Right hindlimb (tissue), 1 donor: ENCODE results near the gene MED25.
"Not testable (repeated sequence)": the region's sequence is repeated elsewhere in the genome, so short reads cannot be mapped to it uniquely, and the experiment has no call there.

Experiments
- DNase-seq: peaks from one replicate; pipeline ENCODE4 v3.0.0-alpha.2; 2018

MED25 gene

DNA sequence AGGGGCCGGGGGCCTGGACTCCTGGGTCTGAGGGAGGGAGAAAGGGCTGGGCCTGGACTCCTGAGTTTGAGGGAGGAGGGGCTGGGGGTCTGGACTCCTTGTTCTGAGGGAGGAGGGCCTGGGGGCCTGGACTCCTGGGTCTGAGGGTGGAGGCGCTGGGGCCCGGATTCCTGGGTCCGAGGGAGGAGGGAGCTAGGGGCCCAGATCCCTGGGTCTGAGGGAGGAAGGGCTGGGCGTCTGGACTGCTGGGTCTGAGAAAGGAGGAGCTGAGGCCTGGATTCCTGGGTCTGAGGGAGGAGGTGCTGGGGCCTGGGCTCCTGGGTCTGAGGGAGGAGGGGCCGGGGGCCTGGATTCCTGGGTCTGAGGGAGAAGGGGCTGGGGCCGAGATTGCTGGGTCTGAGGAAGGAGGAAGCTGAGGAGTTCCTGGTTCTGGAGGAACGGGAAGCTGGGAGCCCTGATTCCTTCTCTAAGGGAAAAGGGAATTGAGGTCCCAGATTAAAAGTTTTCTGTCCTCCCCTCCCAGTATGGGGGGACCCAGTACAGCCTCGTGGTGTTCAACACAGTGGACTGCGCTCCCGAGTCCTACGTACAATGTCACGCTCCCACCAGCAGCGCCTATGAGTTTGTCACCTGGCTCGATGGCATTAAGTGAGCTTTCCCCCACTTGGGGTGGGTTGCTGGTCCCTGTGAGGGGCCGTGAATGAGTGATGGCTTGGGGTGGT is 721 bp downstream of the MED25 start:
- DNase-seq: no peak

DNA sequence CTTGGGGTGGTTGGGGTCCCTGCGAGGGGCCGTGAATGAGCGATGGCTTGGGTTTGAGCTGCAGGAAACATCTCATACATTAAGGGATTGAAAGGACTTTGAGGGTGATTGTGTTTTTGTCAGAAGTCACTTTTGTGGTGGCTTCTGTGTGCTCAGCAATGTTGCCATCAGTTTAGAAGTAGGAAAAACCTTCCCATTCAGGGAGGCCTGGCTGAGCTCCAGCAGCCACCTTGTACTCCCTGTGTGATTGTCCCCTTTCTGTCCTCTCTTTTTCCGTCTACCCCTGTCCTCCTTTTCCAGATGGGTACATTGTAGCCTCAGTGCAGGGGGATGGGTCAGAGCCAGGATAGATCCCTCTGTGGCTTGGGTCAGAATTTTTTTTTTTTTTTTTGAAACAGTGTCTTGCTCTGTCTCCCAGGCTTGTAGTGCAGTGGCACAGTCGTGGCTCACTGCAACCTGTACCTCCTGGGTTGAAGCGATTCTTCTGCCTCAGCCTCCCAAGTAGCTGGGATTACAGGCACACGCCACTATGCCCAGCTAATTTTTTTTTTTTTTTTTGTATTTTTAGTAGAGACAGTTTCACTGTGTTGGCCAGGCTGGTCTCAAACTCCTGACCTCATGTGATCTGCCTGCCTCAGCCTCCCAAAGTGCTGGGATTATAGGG is 1.5 kb downstream of the MED25 start:
- not testable (repeated sequence) for DNase-seq

DNA sequence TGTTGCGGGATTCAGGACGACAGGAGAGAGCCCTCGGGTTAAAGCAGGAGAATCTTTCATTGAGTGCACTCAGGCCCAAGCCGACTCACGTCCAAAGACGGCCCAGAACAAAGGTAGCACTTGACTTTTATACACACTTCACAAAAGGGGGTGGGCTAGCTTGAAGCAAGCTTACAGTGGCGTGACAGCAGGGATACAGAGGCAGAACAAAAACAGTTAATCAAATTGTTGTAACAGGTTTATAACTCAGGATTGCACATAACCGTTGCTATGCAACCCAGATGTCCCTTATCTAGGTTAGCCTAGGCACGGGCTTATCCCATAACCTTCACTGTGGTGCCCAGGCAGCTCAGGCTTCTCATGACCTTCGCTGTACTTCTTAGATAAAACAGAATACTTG is 2.0 kb downstream of the MED25 start:
- DNase-seq: no peak

DNA sequence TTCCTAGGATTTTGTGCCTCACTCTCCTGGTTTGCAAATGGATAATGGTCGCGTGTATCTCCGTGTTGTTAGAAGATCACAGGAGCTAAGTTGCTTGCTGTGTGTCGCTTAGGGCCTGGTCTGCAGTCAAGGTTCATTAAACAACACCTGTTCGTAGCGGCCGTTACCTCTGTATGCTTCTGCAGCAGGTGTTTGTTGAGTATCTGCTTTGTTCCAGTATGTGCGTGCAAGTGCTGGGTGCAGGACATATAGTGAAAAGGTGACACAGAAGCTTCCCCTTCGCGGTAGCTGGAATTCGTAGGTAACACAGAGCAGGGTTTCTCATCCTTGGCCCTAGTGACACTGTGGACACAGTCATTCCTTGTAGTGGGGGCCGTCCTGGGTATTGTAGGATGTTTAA is 5.4 kb downstream of the MED25 start:
- no peak for DNase-seq

DNA sequence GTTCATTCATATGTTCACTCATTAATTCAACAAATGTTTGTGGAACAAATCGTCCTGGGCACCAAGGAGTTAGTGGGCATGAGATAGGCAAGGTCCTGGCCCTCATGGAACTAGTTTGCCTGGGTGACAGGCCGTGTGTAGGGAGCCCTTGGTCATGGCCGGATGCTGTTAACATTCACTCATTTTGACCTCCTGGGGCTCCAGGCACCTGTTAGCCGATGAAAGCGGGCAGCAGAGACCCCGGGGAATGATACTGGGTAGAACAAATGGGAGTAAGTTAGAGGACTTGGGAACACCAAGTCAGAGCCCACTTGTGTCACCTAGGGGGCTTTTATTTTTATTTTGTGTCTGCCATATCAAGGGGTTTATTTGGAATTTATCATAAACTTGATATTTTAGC is 6.6 kb downstream of the MED25 start:
- DNase-seq: no peak

DNA sequence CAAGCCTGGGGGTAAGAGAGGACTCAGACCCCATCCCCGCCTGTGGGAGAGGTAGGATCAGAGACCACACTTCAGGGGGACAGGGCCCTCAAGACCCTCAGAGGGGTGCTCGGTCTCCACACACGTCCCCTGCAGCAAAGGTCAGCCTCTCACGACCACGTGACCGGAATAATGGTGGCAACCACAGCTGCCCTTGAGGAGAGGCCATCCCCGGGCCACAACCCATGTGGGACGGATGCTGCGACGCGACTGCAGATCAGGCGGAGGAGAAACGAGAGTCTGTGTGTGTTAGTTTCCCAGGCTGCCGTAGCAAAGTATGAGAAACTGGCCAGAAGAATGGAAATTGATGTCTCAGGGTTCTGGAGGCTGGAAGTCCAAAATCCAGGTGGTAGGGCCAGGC is 8.9 kb downstream of the MED25 start:
- DNase-seq: no peak

DNA sequence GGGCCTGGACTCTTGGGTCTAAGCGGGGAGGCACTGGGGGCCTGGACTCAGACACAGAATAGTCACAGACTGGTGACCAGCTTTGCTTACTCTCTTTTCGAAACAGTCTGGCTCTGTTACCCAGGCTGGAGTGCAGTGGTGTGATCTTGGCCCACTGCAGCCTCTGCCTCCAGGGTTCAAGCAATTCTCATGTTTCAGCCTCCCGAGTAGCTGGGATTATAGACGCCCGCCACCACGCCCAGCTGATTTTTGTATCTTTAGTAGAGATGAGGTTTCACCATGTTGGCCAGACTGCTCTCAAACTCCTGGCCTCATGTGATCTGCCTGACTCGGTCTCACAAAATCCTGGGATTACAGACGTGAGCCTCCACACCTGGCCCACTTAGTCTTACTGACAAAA is 11.1 kb downstream of the MED25 start:
- DNase-seq: no peak

DNA sequence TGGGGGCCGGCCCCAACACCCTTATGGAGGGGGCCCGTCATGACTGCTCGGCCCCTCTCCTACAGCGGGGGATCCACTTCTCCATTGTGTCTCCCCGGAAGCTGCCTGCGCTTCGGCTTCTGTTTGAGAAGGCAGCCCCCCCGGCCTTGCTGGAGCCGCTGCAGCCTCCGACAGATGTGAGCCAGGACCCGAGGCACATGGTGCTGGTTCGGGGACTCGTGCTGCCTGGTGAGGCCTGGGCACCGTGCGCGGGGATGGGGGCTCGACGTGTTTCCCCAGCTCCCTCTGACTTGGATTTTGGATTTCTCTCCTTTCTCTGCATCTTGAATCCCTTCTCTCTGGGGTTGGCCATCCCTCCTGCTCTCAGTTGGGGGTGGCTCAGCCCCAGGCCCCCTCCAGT is 11.6 kb downstream of the MED25 start:
- no peak for DNase-seq

DNA sequence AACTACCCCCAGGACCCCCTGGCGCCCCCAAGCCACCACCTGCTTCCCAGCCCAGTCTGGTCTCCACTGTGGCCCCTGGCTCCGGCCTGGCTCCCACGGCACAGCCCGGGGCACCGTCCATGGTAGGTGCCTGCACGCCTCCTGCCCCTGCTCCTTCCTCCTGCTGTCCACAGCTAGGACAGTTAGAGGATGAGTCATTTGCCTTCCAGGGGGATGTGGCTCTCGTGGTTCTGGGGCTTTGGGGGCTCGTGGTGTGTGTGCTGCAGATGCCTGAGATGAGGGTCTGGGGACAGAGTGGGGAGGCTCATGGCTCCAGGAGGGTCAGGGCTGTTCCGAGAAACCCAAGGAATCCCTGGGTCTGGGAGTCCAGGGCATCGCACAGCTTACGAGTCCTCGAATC is 12.7 kb downstream of the MED25 start:
- DNase-seq: no peak

DNA sequence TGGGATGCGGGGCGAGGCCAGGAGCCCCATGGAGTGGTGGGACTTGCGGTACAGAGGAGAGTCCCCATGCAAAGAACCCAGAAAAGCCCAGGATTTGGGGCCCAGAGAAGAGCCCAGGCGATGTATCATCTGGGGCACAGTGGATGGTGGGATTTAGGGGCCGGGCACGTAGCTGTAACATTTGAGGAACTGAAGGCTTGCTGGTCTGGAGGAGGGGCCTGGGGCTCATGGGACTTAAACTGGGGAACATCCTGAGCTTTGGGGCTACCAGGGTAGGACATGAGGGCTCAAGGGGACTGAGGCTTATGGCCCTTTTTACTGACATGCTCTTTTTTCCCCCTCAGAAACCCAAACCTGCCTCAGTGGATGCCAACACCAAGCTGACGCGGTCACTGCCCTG is 13.5 kb downstream of the MED25 start:
- DNase-seq: no peak

DNA sequence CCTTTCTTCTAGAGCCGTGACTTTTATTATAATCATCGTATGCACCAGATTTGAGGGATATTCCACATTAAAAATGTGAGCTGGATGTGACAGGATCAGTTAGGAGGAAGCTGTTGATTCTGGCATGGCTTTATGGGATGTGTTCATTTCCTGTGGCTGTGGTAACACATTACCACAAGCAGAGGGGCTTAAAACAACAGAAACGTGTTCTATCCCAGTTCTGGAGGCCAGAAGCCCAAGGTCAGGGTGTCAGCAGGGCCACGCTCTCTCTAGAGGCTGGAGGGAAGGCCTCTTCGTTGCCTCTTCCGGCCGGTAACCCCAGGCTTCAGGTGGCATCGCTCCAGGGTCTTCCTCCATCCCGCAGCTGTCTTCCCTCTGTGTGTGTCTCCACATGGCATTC is 14.5 kb downstream of the MED25 start:
- no peak for DNase-seq

DNA sequence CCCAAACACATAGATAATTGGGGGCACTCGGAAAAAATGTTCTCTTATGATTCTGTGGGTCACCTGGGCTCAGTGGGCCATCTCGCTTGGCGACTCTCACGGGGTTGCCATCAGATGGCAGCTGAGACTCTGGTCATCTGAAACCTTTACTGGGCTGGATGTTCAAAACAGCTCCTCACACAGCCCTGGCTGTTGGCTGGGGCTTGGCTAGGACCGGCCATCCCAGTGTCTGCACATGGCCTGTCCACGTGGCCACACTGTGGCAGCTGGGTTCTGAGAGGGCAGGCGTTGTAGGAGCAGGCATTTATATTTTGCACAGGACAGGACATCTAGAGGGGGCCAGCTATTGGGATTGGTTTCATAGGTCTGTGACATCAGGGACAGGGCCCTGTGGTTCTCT is 15.5 kb downstream of the MED25 start:
- DNase-seq: no peak

DNA sequence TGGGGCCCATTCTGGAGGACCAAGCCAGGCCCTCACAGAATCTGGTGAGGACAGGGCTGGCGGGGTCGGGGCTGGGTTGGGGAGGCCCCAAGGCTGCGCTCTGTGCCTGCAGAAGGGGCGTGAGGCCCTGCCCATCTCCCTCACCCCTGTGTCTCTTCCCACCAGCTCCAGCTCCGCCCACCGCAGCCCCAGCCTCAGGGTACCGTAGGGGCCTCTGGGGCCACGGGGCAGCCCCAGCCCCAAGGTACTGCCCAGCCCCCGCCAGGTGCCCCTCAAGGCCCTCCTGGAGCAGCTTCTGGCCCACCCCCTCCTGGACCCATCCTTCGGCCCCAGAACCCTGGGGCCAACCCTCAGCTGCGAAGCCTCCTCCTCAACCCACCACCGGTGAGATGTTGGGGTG is 17.5 kb downstream of the MED25 start:
- DNase-seq: no peak

DNA sequence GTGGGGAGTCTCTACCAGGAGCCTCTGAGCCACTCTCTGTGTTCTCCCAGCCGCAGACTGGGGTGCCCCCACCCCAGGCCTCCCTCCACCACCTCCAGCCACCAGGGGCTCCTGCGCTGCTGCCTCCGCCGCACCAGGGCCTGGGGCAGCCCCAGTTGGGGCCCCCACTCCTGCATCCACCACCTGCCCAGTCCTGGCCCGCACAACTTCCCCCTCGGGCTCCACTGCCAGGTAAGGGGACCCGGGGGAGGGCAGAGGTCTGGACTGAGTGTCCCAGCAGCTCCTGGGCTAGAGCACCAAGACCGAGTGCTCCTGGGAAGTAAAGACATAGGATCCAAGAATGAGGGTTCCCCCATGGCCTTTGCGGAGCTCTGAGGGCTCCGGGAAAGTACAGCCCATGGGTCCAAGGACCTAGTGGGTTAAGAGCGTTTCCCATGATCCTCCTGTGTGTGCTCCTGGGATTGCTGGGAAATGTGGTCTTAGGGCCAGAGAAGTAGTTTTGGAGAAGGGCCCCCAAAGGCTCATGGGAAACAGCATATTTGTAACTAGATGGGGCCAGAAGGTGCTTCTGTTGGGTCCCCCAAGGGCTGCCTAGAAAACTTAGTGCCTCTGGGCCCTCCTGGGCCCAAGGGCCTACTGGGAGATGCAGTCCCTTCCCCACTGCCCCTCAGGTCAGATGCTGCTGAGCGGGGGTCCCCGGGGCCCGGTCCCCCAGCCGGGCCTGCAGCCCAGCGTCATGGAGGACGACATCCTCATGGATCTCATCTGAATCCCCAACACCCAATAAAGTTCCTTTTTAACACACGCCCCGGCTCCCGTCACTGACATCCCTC is 18.3 kb downstream of the MED25 start:
- no peak for DNase-seq

DNA sequence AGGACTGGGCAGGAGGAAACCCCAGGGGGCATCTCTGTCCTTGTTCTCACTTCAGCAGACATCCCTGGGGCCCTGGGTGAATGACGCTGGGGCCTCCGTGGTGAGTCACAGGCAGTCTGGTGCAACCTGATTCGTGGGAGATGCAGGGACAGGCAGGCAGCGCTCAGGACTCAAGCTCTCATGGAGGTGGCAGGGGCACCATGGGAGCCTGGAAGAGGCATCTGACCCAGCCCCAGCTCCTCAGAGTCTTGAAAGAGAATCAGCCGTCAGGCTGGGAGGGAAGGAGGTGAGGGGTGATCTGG is 18.9 kb downstream of the MED25 start:
- no peak for DNase-seq

DNA sequence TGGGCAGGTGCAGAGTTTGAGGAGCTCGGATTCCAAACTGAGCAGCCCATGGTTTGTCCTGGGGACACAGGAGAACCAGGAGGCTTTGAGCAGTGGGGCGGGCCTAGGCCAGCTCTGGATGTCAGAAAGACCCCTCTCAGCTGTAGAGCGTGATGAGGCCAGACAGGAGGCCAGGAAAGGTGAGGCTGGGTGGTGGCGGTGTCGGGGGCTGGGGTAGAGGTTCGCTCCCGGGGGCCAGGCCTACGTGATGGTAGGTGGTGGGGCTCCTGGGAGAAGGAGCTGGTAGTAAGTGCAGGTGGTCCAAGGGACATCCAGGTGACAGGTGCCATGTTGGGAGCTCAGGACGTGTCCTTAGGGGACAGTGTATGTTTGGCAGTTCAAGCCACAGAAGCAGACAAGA is 19.3 kb downstream of the MED25 start:
- DNase-seq: no peak

DNA sequence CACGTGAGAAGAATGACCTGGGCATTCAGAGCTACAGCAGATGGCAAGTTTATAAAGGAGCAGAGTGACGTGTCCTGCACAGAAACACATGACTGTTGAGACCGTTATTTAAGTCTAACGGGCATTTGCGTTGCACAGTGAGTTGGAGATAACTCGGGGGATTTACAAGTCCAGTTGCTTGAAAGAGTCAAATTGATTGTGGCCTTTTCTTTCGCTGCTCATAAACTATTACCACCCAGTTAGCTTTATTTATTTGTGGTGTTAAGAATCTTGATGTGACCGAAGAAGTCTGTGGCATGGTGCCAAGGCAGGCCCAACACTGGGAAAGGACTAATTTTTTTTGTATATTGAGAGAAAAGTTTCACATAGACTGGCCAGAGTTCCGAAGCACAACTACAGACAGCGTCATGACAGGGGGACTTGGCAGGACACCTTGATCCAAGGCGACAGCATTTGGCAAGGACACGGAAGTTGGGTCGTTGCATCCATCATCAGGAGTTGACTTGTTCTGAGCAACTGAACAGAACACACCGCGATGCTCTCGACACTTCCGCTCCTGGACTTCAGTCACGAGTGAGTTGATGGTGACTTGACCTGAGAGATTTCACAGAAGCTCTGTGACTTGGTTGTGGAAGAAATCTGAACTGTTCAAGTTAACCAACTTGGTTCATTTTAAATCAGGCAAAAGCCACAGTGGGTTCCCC is 20.9 kb downstream of the MED25 start:
- DNase-seq: no peak

DNA sequence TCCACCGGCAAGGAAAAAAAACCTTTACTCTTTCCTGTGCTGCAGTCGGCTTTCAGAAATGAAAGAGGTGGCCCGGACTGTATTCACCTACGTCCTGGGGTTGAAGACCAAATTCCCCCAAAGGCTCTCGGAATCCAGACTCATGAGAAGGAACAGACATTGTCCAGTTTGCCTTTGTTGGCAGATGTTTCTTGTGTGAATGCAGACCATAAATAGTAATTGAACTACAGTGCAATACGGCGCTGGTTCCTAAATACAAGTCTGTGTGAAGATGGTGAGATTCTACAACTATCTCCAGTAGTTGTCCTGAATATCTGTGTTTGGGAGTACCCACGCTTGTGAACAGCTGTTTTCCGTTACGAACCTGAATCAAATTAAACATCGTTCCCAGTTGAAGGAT is 21.6 kb downstream of the MED25 start:
- DNase-seq: no peak

DNA sequence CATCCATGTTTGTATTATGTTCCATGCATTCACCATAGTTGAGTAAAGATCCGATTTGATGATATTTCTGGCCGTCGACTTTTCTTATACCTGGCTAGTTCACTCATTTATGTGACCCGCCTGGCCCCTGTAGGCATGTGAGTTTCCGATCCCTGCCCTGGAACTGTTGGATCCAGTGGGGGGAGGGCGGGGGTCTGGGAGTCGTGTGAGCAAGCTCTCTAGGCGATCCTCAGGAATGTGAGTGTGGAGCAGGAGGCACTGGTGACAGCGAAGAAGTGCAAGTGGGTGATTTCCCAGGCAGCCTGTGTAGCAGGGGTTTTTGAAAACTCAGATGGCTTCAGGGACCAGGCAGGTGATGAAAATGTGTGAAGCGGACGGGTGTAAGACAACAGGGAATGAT is 22.2 kb downstream of the MED25 start:
- no peak for DNase-seq

DNA sequence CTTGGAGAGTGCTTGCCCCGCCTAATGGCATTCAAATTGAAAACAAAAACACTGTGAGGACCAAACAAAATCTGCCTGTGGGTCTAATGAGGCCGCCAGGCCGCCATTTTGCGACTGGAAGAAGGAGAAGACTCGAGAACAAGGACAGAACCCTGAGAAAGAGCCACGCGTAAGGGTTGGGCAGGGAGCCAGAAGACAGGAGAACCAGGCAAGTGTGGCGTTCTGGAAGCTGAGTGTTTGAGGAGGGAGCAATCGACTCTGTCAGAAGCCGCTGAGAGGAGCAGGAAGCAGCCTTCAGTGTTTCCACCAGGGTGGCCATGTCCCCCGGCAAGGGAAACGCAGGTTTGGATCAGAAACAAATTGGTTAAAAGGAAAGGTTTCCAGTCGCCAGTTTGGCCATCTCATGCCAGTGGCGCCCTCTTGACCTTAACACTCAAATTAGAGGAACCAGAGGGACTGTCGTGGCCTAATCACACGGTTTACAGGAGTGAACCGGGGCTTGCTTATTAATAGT is 22.7 kb downstream of the MED25 start:
- no peak for DNase-seq

DNA sequence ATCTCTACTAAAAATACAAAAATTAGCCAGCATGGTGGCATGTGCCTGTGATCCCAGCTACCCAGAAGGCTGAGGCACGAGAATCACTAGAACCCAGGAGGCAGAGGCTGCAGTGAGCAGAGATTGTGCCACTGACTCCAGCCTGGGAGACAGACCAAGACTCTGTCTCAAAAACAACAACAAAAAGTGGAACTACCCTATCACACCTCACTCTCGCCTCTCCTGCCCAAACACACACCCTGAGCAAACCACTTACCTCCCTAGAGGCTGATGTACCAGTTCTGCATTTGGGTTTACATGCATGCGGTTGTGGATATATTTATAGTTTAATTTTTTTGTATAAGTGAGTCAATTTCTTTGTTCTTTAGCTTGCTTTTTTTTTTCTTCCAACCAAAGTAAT is 25.2 kb downstream of the MED25 start:
- no peak for DNase-seq

DNA sequence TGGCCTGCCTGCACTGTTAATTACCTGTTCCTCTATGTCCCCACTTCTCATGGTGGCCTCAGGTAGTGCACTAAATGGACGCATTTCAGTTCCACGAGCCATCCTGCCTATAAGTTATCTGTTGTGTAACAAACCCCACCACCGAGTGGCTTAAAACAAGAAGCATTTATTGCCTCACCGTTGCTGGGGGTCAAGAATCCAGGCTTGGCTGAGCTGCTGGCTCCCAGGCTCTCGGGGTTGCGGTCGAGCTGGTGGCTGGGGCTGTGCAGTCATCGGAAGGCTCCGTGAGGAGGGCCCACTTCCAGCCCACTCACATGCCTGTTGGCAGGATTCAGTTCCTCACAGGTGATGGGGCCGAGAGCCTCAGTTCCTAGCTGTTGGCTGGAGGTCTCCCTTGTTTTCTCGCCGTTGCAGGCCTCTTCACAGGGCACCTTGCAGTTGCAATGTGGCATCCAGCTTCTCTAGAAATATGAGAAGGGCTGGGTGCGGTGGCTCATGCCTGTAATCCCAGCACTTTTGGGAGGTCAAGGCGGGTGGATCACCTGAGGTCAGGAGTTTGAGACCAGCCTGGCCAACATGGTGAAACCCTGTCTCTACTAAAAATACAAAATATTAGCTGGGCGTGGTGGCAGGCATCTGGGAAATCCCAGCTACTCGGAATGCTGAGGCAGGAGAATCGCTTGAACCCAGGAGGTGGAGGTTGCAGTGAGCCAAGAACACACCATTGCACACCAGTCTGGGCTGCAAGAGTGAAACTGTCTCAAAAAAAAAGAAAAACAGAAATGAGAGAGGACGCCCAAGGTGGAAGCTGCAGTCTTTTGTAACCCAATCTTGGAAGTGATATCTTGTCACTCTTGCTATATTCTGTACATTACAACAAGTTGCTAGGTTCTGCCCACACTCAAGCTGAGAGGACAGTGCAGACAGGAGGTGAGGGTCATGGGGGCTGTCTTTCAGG is 26.3 kb downstream of the MED25 start:
- DNase-seq: no peak
